ENCODE data around the gene EXOC6B. TPM values are rescaled to one million over a fixed set of nuclear protein-coding genes. Genes with fewer than 3 reads are reported as not detected.

Gene EXOC6B
- total RNA-seq, 2 experiments from 2014 or later: 6.2 to 8.3 TPM

GRCh38 chr2:72165792-72166191 lies 660.0 kb downstream of the EXOC6B start:
- CTCF ChIA-PET: interaction anchor here (1.0 kb wide), 1 partner anchor 16 kb away, joined by 3 read pairs; no protein-coding TSS in a partner anchor
- no peak for TF ChIP-seq CTCF (IDR thresholded peaks at IDR 0.05)
- Mint-ChIP-seq H3K9me3 (no peaks in the 10 kb centered on the region), H3K4me1 (ENCODE audit: low read depth) (no peaks in the 10 kb centered on the region), H3K36me3 (ENCODE audit: low read depth) (no peaks in the 10 kb centered on the region), H3K27ac (no peak overlapping the region), H3K4me3 (no peak overlapping the region), H3K27me3 (peaks cover 7% of the 10 kb centered on the region)
- DNase-seq: no peak
- intact Hi-C loops (cut with micrococcal nuclease): no loop called here
- POLR2A ChIA-PET: no interaction called here
- ATAC-seq: no peak

- no peak overlapping the region for H3K4me3 Mint-ChIP-seq
- intact Hi-C loops (cut with micrococcal nuclease): no loop called here
- ATAC-seq: no peak
- DNase-seq: no peak
- no peaks in the 10 kb centered on the region for H3K36me3 Mint-ChIP-seq (ENCODE audit: low read depth)
- CTCF ChIA-PET: no interaction called here
- no peak for TF ChIP-seq CTCF (IDR thresholded peaks at IDR 0.05)
- POLR2A ChIA-PET: no interaction called here
- H3K27ac Mint-ChIP-seq: no peak overlapping the region
- no peaks in the 10 kb centered on the region for H3K9me3 Mint-ChIP-seq
- no peaks in the 10 kb centered on the region for H3K4me1 Mint-ChIP-seq (ENCODE audit: low read depth)
- peaks cover 14% of the 10 kb centered on the region for H3K27me3 Mint-ChIP-seq
These were observed 663.3 kb downstream of the EXOC6B start for GRCh38 chr2:72162574-72162973.

GRCh38 chr2:72159211-72159993 lies 666.4 kb downstream of the EXOC6B start:
- Mint-ChIP-seq H3K27me3 (peaks cover 22% of the 10 kb centered on the region), H3K4me1 (ENCODE audit: low read depth) (no peaks in the 10 kb centered on the region), H3K36me3 (ENCODE audit: low read depth) (no peaks in the 10 kb centered on the region), H3K9me3 (no peaks in the 10 kb centered on the region), H3K27ac (no peak overlapping the region), H3K4me3 (no peak overlapping the region)
- CTCF ChIA-PET: interaction anchor here (2.2 kb wide), 1 partner anchor 236 kb away, joined by 8 read pairs; no protein-coding TSS in a partner anchor
- intact Hi-C loops (cut with micrococcal nuclease): no loop called here
- TF ChIP-seq CTCF (IDR thresholded peaks at IDR 0.05): no peak
- ATAC-seq: no peak
- no peak for DNase-seq
- POLR2A ChIA-PET: no interaction called here

- DNase-seq (no peak), ATAC-seq (no peak)
- intact Hi-C loops (cut with micrococcal nuclease): no loop called here
- no peaks in the 10 kb centered on the region for H3K9me3 Mint-ChIP-seq
- ChIA-PET POLR2A (interaction anchor here (1.3 kb wide), 1 partner anchor 78 kb away, joined by 3 read pairs; no protein-coding TSS in a partner anchor), CTCF (interaction anchor here (2.2 kb wide), 1 partner anchor 234 kb away, joined by 8 read pairs; no protein-coding TSS in a partner anchor)
- no peak for TF ChIP-seq CTCF (IDR thresholded peaks at IDR 0.05)
- peaks cover 22% of the 10 kb centered on the region for H3K27me3 Mint-ChIP-seq
- no peak overlapping the region for H3K27ac Mint-ChIP-seq
- no peaks in the 10 kb centered on the region for H3K36me3 Mint-ChIP-seq (ENCODE audit: low read depth)
- H3K4me1 Mint-ChIP-seq (ENCODE audit: low read depth): no peaks in the 10 kb centered on the region
- H3K4me3 Mint-ChIP-seq: no peak overlapping the region
These were observed 667.7 kb downstream of the EXOC6B start for GRCh38 chr2:72157871-72158771.

Measured in activated CD8-positive, alpha-beta T cell treated with anti-CD3 and anti-CD28 coated beads for 36 hours (primary cell).